Esophagus squamous epithelium (tissue), 4 donors: Measurements from ENCODE around the gene ATP6V1E1.

ENCODE experiments used
- CTCF ChIP-seq, 6 experiments: fragments of 450-650 bp in 4 of 6; fragments of 200-600 bp in 2 of 6; sonication (generic) in 2 of 6; IDR thresholded peaks; one replicate each; pipeline ENCODE4 v1.5.1; 2016 to 2019; ENCODE audit warnings: antibody characterized with exemption in 6 of 6, mild to moderate bottlenecking in 4 of 6, moderate library complexity in 4 of 6
- POLR2A ChIP-seq, 4 donors: fragments of 450-650 bp; IDR thresholded peaks; one replicate each; pipeline ENCODE4 v1.6.1; 2017; ENCODE audit warnings: antibody characterized with exemption in 4 of 4, mild to moderate bottlenecking in 4 of 4, moderate library complexity in 3 of 4

- TF ChIP-seq POLR2A (IDR thresholded peaks at IDR 0.05): peak in 1 of 4 donors; percentile 34
- TF ChIP-seq CTCF (IDR thresholded peaks at IDR 0.05): no peak
Measured at GRCh38 chr22:17639247-17639741, 10.7 kb upstream of the ATP6V1E1 start.
